OCI-LY1 (cell line): ENCODE results near the gene IFI44L.

Experiments used
- EZH2 ChIP-seq: fragments of 200-600 bp; sonication (generic), shearing (Covaris generic); IDR thresholded peaks from 2 replicates; pipeline ENCODE4 v1.8.0; 2017; ENCODE audit warnings: borderline replicate concordance, mixed run types, mild to moderate bottlenecking, antibody characterized with exemption, low read length, moderate library complexity, mixed read lengths
- TF ChIP-seq, protein P1 (sequence below): fragments of 200-600 bp; sonication (generic), shearing (Covaris generic); IDR thresholded peaks from 2 replicates; pipeline ENCODE4 v1.5.1; 2017; ENCODE audit warnings: mild to moderate bottlenecking, antibody characterized with exemption, low read length, moderate library complexity, mixed read lengths

DNA sequence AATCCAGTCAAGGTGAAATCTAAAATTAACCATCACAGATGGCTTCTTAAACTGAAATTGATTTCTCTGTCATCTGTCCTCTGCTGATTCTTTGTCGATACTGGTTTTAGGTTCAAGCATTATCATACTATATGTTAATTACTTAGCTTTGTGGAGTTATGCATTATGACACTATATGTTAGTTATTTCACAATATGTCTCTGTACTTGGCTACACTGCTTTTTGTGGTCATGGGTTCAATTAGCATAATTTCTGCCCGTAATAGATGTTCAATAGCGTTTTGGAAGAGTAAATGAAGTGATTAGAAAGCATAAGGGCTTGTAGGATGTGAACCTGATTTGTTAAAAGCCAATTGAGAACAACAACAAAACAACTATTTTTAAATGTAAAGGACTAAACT, 57.5 kb downstream of the IFI44L start:
- TF ChIP-seq EZH2, result no peak
- TF ChIP-seq, protein P1, sequence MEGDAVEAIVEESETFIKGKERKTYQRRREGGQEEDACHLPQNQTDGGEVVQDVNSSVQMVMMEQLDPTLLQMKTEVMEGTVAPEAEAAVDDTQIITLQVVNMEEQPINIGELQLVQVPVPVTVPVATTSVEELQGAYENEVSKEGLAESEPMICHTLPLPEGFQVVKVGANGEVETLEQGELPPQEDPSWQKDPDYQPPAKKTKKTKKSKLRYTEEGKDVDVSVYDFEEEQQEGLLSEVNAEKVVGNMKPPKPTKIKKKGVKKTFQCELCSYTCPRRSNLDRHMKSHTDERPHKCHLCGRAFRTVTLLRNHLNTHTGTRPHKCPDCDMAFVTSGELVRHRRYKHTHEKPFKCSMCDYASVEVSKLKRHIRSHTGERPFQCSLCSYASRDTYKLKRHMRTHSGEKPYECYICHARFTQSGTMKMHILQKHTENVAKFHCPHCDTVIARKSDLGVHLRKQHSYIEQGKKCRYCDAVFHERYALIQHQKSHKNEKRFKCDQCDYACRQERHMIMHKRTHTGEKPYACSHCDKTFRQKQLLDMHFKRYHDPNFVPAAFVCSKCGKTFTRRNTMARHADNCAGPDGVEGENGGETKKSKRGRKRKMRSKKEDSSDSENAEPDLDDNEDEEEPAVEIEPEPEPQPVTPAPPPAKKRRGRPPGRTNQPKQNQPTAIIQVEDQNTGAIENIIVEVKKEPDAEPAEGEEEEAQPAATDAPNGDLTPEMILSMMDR, result no peak
